HCEC 1CT (cell line): ENCODE results near the gene AQP10.
A peak's percentile ranks its signal among the peaks of the same experiment; 100 is the strongest.
"Not testable (repeated sequence)": the region's sequence is repeated elsewhere in the genome, so short reads cannot be mapped to it uniquely, and the experiment has no call there.

Source experiments
- DNase-seq: peaks from one replicate; pipeline ENCODE4 v3.0.0-alpha.2; 2017

The AQP10 gene

DNA sequence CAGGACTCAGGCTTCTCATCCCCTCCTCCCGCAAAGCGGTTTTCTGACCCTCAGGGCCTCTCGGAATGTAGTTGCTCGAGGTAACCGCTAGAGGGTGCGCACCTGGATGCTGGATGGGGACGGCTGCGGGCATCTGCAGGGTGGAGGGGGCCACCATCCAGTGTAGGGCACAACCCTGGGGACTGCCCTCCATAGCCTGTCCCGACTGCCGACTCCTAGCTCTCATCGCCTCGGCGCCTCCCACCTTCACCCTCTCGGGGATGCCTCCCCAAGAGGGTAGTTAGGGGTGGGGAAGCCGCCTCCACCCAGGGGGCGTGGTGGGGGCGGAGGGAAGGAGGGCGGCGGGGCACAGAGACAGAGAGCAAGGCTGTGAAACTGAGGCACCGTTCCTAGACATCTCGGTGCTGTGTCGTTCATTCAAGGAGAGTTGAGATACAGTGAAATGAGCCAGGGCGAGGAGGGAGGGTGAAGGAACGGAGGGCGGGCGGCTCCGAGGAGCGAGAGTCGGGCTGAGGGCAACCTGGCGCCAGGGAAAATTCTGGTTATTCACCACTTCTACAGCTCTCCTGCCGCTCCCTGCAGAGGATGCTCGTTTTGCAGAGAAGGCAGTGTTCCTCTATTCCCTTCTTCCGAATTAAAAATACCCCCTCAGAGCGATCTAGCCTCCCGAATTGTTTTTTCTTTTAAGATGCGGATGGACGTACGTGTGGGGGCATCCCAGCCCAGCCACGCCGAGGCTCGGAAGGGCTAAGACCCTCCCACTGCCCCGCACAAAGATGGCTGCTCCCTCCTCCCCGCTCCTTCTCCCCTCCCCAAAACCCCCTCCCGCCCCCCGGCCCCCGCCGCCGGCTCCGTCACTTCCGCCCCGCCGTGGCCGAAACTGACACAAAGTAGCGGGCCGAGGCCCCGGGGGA is 4.0 kb downstream of the AQP10 start, which contains the start of gene ATP8B2:
Gene ATP8B2 (plus strand): TSS at position 857 of the 914 bp plus-strand sequence. CDS start 2,617 bp downstream, outside the sequence.
- DNase-seq = peak; percentile 65

DNA sequence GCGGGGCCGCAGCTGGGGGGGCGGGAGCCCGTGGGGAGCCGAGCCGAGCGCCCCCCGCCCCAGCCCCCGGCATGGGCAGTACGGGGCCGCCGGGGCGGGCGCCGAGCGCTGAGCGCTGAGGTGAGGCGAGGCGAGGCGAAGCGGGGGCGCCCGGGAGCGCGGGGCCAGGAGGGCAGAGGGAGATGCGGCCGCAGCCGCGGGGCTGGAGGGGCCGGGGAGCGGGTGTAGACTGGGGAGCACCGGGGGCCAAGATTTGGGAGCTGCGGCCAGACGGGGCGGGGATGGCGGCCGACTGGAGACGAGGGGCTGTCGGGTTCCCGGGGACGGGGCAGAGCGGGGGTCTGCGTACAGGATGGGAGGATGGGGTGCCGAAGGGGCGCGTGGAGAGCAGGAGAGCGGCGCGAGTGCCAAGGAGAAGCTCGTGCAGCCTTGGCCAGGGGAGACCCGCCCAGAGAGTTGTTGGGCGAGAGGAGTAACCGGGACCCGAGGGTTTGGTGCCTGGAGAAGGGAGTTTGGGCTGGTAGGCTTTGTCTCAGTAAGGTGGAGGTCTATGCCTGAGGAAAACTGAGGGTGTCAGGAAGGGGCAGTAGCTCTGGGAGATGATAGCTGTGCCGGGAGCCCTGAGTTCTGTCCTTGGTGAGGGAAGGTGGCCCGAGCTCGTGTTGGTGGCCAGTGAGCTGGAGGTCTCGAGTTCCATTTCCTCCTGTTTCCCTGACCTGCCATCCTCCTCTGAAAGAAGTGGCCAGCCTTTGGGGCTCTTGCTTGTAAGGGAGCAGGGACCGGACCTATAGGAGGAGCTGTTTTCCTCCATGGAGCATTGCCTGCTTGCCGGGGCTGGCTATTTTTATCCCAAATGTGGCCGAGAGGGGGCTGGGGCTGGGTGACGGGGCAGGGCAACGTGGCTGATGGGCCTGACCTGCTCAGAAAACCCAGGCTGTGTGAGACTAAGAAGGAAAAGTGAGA is 5.0 kb downstream of the AQP10 start:
- DNase-seq = peak; percentile 88

- peak; percentile 47 for DNase-seq
Observed at GRCh38 chr1:154326546-154327465, 5.9 kb downstream of the AQP10 start.

DNA sequence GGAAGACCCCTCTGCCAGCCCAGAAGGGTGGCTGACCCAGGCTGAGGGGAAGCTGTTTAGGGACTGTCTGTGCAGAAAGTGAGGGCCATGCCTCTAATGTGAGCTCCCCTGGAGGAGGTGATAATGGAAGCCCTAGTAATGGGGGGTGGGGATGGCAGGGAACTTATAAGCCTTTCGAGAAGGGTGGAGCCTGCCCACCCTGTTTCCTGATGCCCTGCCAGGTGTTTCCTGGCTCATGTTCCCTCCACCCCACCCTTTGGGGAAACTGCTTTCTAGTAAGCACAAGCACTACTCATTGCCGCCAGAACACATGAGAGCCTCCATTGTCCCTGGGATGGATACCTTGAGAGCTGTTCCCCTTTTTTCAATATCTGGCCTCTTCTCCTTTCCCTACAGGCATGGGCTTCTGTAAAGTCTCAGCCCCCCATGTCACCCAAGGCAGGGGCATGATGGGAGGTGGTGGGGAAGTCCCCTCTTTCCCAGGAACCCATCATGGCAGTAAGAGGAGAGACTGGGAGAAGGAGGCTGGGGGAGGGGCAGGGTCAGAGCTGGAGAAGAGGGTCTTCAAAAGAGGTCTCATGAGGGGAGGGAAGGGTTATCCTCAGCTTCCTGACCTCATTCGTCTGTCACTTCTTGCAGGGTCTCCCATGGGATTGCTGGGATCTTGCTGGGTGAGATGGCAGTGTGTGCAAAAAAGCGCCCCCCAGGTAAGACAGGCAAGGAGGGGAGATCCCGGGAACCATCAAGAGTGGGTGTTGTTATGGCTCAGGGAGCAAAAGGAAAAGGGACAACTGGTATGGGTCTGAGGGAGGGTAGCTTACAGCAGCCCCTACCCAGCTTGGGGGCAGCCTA is 6.8 kb downstream of the AQP10 start:
- no peak for DNase-seq

DNA sequence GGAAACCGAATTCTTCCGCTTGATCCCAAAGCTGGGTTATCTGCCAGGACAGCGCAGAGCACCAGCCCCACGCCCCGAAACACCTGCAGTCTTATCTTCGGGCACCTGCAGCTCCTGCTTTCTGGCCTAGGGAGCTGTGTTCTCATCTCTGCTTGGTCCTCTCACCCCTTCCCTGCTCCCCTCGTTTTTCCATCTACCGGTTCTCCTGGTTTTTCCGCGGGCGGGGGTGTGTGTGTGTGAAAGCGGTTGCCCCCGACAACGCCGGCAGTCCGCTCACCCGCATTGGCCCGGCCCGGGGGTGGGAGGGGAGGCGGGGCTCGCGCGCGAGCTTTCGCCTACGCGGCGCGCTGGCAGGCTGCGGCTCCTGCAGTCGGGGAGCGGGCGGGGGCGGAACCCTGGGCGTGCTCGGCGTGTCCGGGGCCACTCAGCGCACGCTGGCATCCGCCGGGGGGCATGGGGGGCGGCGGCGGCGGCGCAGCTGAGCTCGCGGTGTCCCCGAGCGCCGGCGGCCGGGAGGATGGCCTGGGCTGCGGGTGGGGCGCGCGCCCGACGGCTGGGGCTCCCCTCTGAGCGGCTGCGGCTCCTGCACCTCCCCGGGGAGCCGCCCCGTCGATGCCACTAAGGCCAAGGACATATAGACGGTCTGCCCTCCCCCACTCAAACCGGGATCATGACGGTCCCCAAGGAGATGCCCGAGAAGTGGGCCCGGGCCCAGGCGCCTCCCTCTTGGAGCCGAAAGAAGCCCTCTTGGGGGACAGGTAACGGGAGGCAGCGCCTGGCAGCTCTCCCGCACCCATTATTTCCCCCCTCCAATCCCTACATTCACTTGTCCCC is 7.6 kb downstream of the AQP10 start:
- peak; percentile 38 for DNase-seq

DNA sequence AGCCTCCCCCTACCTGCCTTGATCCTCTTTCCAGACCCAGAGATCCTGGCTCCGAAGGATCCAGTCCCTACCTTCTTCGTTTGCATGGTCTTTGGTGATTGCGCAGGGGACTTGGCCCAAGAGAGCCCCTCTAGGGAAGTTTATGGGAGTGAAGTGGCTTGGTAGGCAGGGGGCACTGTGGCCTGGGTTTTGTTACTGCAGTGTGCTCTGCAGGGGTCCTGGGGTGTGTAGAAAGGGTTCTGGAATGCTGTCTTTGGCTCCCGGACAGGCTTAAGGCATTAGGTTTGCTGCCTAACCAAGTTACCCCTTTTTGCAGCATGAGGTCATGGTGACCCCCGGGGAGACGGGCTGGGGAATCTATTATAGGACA is 8.2 kb downstream of the AQP10 start:
- DNase-seq = no peak

DNA sequence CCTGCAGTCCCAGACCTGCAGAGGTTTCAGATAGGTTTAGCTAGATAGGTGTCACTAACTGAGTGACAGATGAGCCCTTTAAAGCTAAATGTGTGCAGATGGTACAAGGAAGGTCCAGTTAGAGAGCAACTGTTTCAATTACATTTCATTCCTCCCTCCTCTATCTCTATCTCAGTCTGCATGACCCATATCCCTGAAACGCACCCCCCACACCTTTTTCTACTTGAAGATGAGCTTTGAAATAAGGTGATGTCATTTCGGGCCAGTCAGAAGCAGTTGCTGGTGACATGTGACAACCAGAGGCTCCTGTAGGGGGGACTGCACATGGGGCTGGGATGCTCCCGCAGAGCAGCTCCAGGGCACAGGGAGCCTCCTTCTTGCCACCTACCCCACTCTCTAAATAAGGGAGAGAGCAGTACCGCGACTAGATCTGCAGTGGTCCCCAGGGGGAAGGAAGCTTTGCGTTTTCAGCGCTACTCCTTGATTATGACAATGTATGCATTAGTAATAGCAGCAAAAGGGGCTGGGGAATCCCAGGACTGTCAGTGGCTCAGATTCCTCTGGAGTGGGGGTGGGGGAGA is 8.7 kb downstream of the AQP10 start:
- DNase-seq = no peak

GRCh38 chr1:154330669-154331068 is 9.8 kb downstream of the AQP10 start:
- DNase-seq = no peak

DNA sequence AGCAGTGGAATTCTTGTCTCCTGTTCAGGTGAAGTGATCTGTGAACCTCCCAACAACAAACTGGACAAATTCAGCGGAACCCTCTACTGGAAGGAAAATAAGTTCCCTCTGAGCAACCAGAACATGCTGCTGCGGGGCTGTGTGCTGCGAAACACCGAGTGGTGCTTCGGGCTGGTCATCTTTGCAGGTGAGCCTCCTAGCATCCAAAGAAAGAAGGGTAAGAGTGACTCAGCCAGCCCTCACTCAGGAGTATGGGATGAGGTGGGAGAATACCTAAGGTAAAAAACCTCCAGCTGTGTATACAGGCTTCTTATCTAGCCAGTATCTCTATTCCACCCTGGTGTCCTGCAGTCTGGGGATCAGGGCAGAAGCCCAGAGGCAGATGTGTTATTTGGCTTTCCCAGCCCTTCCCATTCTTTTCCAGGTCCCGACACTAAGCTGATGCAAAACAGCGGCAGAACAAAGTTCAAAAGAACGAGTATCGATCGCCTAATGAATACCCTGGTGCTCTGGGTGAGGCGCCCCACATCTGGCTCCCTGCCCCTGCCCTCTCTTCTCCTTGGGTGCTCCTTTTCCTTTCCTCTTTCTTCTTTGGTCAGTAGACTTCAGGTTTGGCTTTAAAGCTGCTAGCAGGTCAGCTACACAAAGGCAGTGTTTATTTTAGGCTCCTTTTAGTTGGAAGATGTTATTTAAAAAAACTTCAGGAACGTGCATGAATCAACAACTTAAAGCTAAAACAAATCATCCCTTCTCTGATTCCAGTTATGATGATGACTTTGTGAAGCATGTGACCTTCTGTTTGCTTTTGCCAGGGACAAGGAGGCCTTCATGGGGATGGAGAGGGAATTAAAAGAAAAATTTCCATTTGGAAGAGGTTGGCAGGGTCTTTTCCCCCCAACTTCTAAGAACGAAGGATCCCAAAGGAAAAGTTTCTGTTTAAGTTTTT is 13.5 kb downstream of the AQP10 start:
- DNase-seq = peak; percentile 50

DNA sequence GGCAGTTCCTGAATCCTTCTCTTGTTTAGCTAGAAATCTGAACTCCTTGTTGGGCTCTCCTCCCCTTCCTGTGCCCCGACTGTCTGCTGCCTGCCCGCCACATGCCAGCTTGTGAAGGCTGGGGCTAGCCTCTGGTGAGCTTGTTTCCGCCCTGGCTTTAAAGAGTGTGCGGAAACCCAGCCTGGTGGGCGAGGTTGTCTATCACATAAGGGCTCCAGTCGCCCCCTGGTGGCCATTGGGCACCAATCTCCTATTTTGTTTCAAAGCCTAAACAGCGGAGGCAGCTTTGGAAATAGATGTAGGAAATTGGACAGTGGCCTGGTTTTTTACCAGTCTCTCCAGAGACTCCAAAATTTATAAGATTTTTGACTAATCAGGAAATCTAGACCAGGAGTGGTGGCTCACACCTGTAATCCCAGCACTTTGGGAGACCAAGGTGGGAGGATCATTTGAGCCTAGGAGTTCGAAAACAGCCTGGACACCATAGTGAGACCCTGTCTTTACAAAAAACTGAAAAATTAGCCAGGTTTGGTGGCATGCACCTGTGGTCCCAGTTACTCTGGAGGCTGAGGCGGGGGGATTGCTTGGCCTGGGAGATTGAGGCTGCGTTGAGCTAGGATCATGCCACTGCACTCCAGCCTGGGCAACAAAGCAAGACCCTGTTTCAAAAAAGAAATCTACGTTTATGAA is 14.3 kb downstream of the AQP10 start:
- DNase-seq = peak; percentile 82

DNA sequence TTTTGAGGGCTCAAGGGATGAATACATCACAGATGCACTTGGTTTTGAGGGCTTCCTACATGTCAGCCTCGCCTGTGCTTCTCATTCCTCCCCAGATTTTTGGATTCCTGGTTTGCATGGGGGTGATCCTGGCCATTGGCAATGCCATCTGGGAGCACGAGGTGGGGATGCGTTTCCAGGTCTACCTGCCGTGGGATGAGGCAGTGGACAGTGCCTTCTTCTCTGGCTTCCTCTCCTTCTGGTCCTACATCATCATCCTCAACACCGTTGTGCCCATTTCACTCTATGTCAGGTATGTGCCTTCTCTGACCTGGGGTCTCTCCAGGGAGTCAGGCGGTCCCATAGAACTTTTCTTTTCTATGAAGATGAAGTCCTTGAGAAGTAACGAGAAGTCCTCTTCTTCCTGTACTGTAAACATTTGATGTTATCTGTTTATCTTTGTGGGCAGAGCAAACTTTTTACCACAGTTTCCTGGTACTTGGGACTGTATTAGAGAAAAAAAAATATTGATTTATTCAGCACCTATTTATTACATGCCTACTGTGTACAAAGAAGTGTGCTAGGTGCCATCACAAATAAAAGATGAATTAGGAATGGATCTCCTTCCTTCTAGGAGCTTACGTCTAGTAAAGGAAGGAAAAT is 16.5 kb downstream of the AQP10 start:
- DNase-seq = no peak

- no peak for DNase-seq
Observed at GRCh38 chr1:154338875-154339274, 18.0 kb downstream of the AQP10 start.

- DNase-seq = not testable (repeated sequence)
Observed at GRCh38 chr1:154341366-154341765, 20.5 kb downstream of the AQP10 start.

DNA sequence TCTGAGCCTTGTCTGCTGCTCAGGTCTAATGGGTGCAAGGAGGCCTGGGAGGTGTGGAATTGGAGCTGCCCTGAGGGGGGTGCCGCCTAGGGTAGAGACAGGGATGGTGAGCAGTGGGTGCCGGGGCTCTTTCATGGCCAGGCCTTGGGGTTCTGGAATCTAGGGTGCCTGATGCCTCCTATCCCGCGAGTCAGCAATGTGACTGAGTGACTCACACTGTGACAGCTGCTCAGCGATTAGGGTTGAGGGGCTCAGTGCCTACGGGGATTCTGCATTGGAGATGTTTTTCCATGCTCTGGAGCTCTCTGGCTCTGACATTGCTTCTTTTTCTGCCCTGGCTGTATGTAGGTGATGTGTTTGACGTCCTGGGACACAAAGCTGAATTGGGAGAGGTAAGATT is 21.2 kb downstream of the AQP10 start:
- no peak for DNase-seq

- no peak for DNase-seq
Observed at GRCh38 chr1:154342836-154343472, 22.1 kb downstream of the AQP10 start.

- DNase-seq = peak; percentile 32
Observed at GRCh38 chr1:154344977-154345837, 24.3 kb downstream of the AQP10 start.
